ENCODE results near the gene CFAP70. TPM values are rescaled to one million over a fixed set of nuclear protein-coding genes. Genes with fewer than 3 reads are reported as not detected.

Gene CFAP70
- total RNA-seq, 2 donors from 2014 or later, result 1.9 to 3.4 TPM

DNA sequence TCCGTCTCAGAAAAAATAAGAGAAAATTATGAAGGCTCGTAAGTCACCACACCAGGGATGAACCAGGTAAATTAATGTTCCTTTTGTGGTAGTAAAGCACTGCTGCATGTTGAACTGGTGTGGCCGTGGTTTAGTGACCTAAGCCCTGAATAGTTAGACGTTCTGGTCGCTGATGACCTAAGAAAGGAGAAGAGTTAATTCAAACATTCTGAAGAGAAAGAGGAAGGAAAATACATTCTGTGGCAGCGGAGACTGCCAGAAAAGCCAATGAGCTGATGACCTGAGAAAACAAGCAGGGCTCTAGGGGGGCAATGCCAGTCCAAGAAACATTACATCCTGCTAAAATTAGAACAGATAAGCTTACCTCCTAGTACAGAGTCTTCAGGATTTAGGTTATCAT, 129.1 kb downstream of the CFAP70 start:
- H3K27me3 ChIP-seq (replicated peaks; ENCODE audit: insufficient read depth), result no peaks in the 10 kb centered on the region
- no peak for DNase-seq (ENCODE audit: low spot score)
- H3K4me1 ChIP-seq (ENCODE audit: control insufficient read depth in 1 of 2, low read depth in 2 of 2), result no peaks in the 10 kb centered on the region
- H3K36me3 ChIP-seq, result no peaks in the 10 kb centered on the region
- no peak overlapping the region for H3K4me3 ChIP-seq
- no peak overlapping the region for H3K27ac ChIP-seq
- TF ChIP-seq, protein P1, sequence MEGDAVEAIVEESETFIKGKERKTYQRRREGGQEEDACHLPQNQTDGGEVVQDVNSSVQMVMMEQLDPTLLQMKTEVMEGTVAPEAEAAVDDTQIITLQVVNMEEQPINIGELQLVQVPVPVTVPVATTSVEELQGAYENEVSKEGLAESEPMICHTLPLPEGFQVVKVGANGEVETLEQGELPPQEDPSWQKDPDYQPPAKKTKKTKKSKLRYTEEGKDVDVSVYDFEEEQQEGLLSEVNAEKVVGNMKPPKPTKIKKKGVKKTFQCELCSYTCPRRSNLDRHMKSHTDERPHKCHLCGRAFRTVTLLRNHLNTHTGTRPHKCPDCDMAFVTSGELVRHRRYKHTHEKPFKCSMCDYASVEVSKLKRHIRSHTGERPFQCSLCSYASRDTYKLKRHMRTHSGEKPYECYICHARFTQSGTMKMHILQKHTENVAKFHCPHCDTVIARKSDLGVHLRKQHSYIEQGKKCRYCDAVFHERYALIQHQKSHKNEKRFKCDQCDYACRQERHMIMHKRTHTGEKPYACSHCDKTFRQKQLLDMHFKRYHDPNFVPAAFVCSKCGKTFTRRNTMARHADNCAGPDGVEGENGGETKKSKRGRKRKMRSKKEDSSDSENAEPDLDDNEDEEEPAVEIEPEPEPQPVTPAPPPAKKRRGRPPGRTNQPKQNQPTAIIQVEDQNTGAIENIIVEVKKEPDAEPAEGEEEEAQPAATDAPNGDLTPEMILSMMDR (IDR thresholded peaks at IDR 0.05), result no peak
- H3K9me3 ChIP-seq, result no peaks in the 10 kb centered on the region
- ATAC-seq (ENCODE audit: insufficient number of reproducible peaks, low FRiP score, low read depth), result no peak

DNA sequence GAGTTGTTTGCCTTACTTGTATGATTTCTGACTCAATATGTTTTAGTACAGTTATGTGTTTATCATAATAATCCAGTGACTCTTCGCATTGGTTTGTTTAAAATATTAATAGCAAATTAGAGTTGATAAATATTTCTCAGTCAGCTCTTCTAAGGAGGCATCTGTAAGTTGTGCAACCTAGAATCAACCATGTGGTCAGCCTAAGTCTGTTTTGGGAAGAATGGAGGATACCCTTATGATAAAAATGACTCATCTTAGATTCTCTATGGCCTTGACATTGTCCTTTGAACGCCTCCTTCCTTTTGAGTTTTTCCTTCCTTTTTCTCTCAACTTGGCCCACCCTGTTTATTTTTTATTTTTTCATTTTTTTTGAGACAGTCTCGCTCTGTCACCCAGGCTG, 130.4 kb downstream of the CFAP70 start:
- Histone ChIP-seq H3K4me3 (no peak overlapping the region), H3K9me3 (no peaks in the 10 kb centered on the region), H3K4me1 (ENCODE audit: control insufficient read depth in 1 of 2, low read depth in 2 of 2) (no peaks in the 10 kb centered on the region), H3K27ac (no peak overlapping the region), H3K36me3 (no peaks in the 10 kb centered on the region), H3K27me3 (replicated peaks; ENCODE audit: insufficient read depth) (no peaks in the 10 kb centered on the region)
- ATAC-seq (ENCODE audit: insufficient number of reproducible peaks, low FRiP score, low read depth), result no peak
- TF ChIP-seq, protein P1 (IDR thresholded peaks at IDR 0.05), result no peak
- DNase-seq (ENCODE audit: low spot score), result no peak

DNA sequence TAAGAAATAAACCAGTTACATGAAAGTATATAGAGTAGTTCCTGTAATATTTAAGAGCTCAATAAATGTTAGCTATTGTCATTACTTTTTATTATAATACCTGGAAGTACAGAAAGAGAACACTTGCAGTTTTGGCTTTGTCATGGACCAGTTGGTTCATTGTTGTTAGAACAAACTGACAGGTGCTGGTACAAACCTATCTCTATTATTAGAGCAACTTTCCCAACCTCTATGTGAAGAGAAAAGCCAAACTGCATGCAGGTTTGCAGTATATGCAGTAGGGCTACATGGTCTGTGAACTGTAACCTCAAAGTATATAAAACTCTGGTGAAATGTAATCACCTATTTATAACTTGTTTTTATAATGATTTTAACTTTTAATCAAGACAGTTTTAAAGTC, 132.0 kb downstream of the CFAP70 start:
- TF ChIP-seq, protein P1 (IDR thresholded peaks at IDR 0.05), result no peak
- DNase-seq (ENCODE audit: low spot score), result no peak
- no peaks in the 10 kb centered on the region for H3K9me3 ChIP-seq
- H3K4me3 ChIP-seq, result no peak overlapping the region
- H3K27ac ChIP-seq, result no peak overlapping the region
- no peaks in the 10 kb centered on the region for H3K27me3 ChIP-seq (replicated peaks; ENCODE audit: insufficient read depth)
- H3K36me3 ChIP-seq, result no peaks in the 10 kb centered on the region
- H3K4me1 ChIP-seq (ENCODE audit: control insufficient read depth in 1 of 2, low read depth in 2 of 2), result no peaks in the 10 kb centered on the region
- ATAC-seq (ENCODE audit: insufficient number of reproducible peaks, low FRiP score, low read depth), result no peak

DNA sequence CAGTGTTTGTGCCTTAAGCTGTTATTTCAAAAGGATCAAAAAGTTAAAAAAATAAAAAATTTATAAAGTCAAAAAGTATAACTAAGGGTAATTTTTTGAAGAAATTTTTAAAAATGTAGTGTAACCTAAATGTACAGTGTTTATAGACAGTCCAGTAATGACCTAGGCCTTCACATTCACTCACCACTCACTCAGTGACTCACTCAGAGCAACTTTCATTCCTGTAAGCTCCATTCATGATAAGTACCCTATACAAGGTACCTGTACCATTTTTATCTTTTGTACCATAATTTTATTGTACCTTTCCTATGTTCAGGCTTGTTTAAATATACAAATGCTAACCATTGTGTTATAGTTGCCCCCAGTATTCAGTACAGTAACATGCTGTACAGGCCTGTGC, 133.1 kb downstream of the CFAP70 start:
- Histone ChIP-seq H3K36me3 (no peaks in the 10 kb centered on the region), H3K27me3 (replicated peaks; ENCODE audit: insufficient read depth) (no peaks in the 10 kb centered on the region), H3K9me3 (no peaks in the 10 kb centered on the region), H3K4me3 (no peak overlapping the region), H3K27ac (no peak overlapping the region), H3K4me1 (ENCODE audit: control insufficient read depth in 1 of 2, low read depth in 2 of 2) (no peaks in the 10 kb centered on the region)
- TF ChIP-seq, protein P1 (IDR thresholded peaks at IDR 0.05), result no peak
- no peak for DNase-seq (ENCODE audit: low spot score)
- no peak for ATAC-seq (ENCODE audit: insufficient number of reproducible peaks, low FRiP score, low read depth)

DNA sequence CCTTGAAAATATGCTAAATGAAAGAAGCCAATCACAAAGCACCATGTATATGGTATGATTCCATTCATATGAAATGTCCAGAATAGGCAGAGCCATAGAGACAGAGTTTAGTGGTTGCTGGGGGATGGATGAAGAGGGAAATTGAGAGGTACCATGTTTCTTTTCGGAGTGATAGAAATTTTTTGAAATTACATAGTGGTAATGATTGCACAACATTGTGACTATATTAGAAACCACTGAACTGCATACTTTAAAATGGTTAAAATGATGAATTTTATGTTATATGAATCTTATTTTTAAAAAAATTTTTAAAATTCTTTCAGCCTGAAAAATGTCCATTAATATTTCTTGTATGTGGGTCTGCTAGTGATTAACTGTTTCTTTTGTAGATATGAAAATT, 137.7 kb downstream of the CFAP70 start:
- DNase-seq (ENCODE audit: low spot score) (no peak), ATAC-seq (ENCODE audit: insufficient number of reproducible peaks, low FRiP score, low read depth) (no peak)
- Histone ChIP-seq H3K27me3 (replicated peaks; ENCODE audit: insufficient read depth) (no peaks in the 10 kb centered on the region), H3K4me1 (ENCODE audit: control insufficient read depth in 1 of 2, low read depth in 2 of 2) (no peaks in the 10 kb centered on the region), H3K27ac (no peak overlapping the region), H3K4me3 (no peak overlapping the region), H3K36me3 (peaks cover 6% of the 10 kb centered on the region), H3K9me3 (no peaks in the 10 kb centered on the region)
- TF ChIP-seq, protein P1 (IDR thresholded peaks at IDR 0.05), result no peak
